Peyer's patch (tissue), 4 donors: ENCODE measurements around the gene KLF1.

Experiments
- CTCF ChIP-seq, 6 experiments: fragments of 450-650 bp in 4 of 6; fragments of 200-600 bp in 2 of 6; sonication (generic) in 1 of 6; IDR thresholded peaks; one replicate each; pipeline ENCODE4 v1.5.1; 2017 to 2019; ENCODE audit warnings: antibody characterized with exemption in 6 of 6, mild to moderate bottlenecking in 3 of 6, moderate library complexity in 1 of 6
- POLR2A ChIP-seq, 2 donors: fragments of 450-650 bp; IDR thresholded peaks; one replicate each; pipeline ENCODE4 v1.5.1; 2017; ENCODE audit warnings: antibody characterized with exemption in 2 of 2, mild to moderate bottlenecking in 2 of 2, moderate library complexity in 2 of 2

GRCh38 chr19:12935071-12935470, 48.1 kb upstream of the KLF1 start:
- TF ChIP-seq CTCF (IDR thresholded peaks at IDR 0.05): no peak
- TF ChIP-seq POLR2A (IDR thresholded peaks at IDR 0.05): no peak
